NB4 (cell line): ENCODE results near the gene SMIM23.

Experiments
- CTCF ChIP-seq: IDR thresholded peaks from one replicate; pipeline ENCODE4 v1.5.1; 2012; ENCODE audit warnings: low read depth, low read length
- POLR2A ChIP-seq: IDR thresholded peaks from 2 replicates; pipeline ENCODE4 v1.6.1; 2011; ENCODE audit warnings: mild to moderate bottlenecking; ENCODE audit not compliant: insufficient read length; ENCODE audit errors: extremely low read depth

- TF ChIP-seq CTCF (no peak), POLR2A (no peak)
Observed at GRCh38 chr5:171736976-171737891, 48.4 kb upstream of the SMIM23 start.
